Body of pancreas (tissue), 4 donors: Measurements from ENCODE around the gene IZUMO4.

Experiments
- POLR2A ChIP-seq, 3 donors: fragments of 450-650 bp; IDR thresholded peaks; one replicate each; pipeline ENCODE4 v1.6.1; 2016; ENCODE audit warnings: antibody characterized with exemption in 3 of 3, mild to moderate bottlenecking in 2 of 3
- TF ChIP-seq, protein P1 (sequence below), 7 experiments: fragments of 450-650 bp in 4 of 7; fragments of 200-600 bp in 3 of 7; sonication (generic) in 3 of 7; IDR thresholded peaks; one replicate each; pipeline ENCODE4 v1.5.1; 2016 to 2019; ENCODE audit warnings: antibody characterized with exemption in 7 of 7

DNA sequence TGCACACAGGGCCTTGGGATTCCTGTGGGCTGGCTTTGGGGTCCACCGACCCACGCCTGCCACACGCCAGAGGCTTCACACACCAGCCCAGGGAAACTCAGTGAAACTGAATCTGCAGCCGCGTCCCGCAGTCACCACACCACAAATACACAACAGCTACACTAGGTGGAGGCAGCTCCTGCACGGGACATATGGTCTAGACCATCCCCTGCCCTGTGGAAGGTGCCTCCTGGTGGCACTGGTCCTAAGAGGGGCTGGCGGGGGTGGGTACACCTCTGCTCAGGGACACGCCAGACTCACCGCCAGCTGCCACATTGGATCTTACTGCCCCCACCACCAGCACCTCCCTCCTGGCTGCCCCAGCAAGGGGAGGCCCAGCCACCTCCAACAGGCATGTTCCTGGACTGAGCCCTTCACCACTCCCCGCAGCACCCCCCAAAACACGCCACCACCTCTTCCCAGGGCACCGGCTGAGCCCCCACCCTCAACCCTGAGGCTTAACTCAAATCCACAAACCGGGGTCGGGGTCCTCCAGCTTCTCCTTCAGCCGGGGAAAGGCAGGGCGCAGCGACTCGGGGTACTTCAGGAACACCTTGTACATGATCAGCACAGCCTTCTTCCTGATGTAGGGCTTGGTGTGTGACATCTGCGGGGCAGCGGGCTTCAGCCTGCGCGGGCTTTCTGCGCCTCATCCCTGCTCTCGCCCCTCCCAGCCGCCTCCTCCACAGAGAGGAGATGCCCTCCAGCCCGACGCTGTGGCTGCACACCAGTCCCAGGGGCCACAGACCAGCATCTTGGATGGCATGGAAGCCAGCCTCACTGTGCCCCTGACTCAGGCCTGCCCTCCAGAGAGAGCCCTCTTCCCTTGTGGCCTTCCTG lies 33.4 kb downstream of the IZUMO4 start:
- no peak for TF ChIP-seq POLR2A (IDR thresholded peaks at IDR 0.05)
- TF ChIP-seq, protein P1, sequence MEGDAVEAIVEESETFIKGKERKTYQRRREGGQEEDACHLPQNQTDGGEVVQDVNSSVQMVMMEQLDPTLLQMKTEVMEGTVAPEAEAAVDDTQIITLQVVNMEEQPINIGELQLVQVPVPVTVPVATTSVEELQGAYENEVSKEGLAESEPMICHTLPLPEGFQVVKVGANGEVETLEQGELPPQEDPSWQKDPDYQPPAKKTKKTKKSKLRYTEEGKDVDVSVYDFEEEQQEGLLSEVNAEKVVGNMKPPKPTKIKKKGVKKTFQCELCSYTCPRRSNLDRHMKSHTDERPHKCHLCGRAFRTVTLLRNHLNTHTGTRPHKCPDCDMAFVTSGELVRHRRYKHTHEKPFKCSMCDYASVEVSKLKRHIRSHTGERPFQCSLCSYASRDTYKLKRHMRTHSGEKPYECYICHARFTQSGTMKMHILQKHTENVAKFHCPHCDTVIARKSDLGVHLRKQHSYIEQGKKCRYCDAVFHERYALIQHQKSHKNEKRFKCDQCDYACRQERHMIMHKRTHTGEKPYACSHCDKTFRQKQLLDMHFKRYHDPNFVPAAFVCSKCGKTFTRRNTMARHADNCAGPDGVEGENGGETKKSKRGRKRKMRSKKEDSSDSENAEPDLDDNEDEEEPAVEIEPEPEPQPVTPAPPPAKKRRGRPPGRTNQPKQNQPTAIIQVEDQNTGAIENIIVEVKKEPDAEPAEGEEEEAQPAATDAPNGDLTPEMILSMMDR (IDR thresholded peaks at IDR 0.05) = no peak
